ENCODE measurements around the gene ZC3H7B. TPM values are rescaled to one million over a fixed set of nuclear protein-coding genes. Genes with fewer than 3 reads are reported as not detected.

ZC3H7B gene
- total RNA-seq, 1 experiment from 2014 or later: 18.1 TPM

DNA sequence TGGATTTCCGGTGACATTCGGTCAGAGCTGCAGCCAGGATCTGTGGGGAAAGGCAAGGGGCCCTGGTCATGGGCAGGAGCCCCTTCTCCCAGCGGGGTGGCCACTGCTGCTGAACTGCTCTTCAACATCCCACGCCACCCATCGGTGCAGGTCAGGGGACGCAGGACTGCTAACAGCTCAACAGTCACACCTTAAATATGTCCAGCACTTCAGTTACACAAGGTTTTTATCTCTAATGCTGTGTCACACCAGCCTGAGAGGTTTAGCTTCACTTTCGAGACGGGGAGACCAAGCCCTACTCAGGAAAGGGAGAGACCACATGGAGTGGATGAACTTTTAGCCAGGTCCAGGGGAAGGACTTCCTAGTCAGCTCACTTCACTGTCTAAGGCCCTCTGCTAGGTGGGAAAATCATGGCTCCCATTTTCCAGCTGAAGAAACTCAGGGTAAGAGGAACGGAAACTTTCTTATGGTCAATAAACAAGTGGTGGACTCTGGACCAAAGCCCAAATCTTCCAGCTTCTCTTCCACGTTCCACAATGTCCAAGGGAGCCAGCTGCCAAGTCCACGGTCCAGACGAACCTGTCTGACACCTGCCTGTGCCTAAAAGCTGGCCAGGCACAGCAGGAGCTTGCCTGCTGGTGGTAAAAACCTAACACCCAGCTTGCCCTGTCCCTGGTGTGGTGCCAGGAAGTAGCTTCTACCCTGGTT is 39.6 kb upstream of the ZC3H7B start:
- Histone ChIP-seq H3K4me3 (ENCODE audit: low read length) (no peak overlapping the region), H3K9me3 (ENCODE audit: low read length) (no peaks in the 10 kb centered on the region), H3K79me2 (ENCODE audit: low read length) (no peaks in the 10 kb centered on the region), H3K27ac (ENCODE audit: low read length) (no peak overlapping the region), H3K36me3 (ENCODE audit: insufficient read depth, low read length) (peaks cover 32% of the 10 kb centered on the region), H3K4me2 (ENCODE audit: low read depth, low read length, poor library complexity, severe bottlenecking) (no peak overlapping the region), H3K27me3 (ENCODE audit: low read length) (no peaks in the 10 kb centered on the region), H3K4me1 (ENCODE audit: low read length) (no peaks in the 10 kb centered on the region), H3K9me2 (replicated peaks; ENCODE audit: insufficient read depth, low read length) (no peaks in the 10 kb centered on the region), H3K9ac (ENCODE audit: low read length) (no peak overlapping the region), H4K20me1 (ENCODE audit: insufficient read depth, low read depth, low read length) (no peaks in the 10 kb centered on the region), H2AFZ (ENCODE audit: low read length) (no peak overlapping the region)
- DNase-seq: no peak

DNA sequence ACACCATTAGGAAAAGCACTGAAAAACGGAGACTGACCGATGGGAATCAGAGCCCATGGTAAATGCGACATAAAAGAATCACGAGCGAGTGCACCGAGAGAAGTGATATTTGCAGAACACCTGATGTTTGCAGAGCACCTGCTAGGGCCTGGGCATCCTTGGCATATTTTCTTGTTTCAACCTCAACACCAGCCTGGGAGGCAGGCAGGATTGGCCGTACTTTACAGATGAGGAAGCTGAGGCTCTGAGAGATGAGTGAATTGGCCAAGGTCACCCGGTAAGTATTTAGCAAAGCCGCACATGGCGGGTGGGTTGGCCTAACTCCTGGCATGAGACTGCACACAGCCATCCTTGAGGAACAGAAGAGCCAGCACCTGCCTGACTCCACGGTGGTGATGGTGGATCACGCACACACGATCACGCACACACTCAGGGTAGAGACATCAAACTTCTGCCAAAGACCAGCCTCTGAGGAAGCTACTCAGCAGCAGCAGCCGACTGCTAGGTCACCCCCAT is 39.0 kb upstream of the ZC3H7B start:
- Histone ChIP-seq H2AFZ (ENCODE audit: low read length) (no peak overlapping the region), H3K27ac (ENCODE audit: low read length) (no peak overlapping the region), H3K4me2 (ENCODE audit: low read depth, low read length, poor library complexity, severe bottlenecking) (no peak overlapping the region), H3K9ac (ENCODE audit: low read length) (no peak overlapping the region), H3K27me3 (ENCODE audit: low read length) (no peaks in the 10 kb centered on the region), H3K79me2 (ENCODE audit: low read length) (no peaks in the 10 kb centered on the region), H3K36me3 (ENCODE audit: insufficient read depth, low read length) (peaks cover 32% of the 10 kb centered on the region), H3K4me3 (ENCODE audit: low read length) (no peak overlapping the region), H4K20me1 (ENCODE audit: insufficient read depth, low read depth, low read length) (no peaks in the 10 kb centered on the region), H3K9me3 (ENCODE audit: low read length) (no peaks in the 10 kb centered on the region), H3K9me2 (replicated peaks; ENCODE audit: insufficient read depth, low read length) (no peaks in the 10 kb centered on the region), H3K4me1 (ENCODE audit: low read length) (no peaks in the 10 kb centered on the region)
- no peak for DNase-seq

DNA sequence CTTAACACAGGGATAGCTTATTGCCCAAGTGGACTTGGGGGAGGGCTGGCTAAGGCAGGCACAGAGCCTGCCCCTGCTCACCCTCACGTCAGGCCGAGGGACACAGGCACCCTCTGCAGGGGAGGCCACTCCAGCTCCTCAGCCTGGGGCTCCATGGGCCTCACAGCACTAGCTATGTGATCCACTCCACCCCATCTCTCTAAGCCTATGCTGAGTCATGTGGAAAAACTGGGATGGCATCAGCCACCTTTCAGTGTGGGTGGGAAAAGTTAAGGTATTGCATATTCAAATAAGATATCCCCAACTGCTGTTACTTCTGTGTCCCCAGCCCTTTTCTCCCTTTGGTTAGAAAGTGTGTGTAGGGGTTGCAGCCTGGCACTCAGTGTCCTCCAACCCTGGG is 37.6 kb upstream of the ZC3H7B start:
- Histone ChIP-seq H3K4me3 (ENCODE audit: low read length) (no peak overlapping the region), H3K79me2 (ENCODE audit: low read length) (no peaks in the 10 kb centered on the region), H4K20me1 (ENCODE audit: insufficient read depth, low read depth, low read length) (no peaks in the 10 kb centered on the region), H2AFZ (ENCODE audit: low read length) (no peak overlapping the region), H3K36me3 (ENCODE audit: insufficient read depth, low read length) (peaks cover 33% of the 10 kb centered on the region), H3K9ac (ENCODE audit: low read length) (no peak overlapping the region), H3K4me1 (ENCODE audit: low read length) (no peaks in the 10 kb centered on the region), H3K9me3 (ENCODE audit: low read length) (no peaks in the 10 kb centered on the region), H3K27ac (ENCODE audit: low read length) (no peak overlapping the region), H3K4me2 (ENCODE audit: low read depth, low read length, poor library complexity, severe bottlenecking) (no peak overlapping the region), H3K27me3 (ENCODE audit: low read length) (no peaks in the 10 kb centered on the region), H3K9me2 (replicated peaks; ENCODE audit: insufficient read depth, low read length) (no peaks in the 10 kb centered on the region)
- DNase-seq: no peak

DNA sequence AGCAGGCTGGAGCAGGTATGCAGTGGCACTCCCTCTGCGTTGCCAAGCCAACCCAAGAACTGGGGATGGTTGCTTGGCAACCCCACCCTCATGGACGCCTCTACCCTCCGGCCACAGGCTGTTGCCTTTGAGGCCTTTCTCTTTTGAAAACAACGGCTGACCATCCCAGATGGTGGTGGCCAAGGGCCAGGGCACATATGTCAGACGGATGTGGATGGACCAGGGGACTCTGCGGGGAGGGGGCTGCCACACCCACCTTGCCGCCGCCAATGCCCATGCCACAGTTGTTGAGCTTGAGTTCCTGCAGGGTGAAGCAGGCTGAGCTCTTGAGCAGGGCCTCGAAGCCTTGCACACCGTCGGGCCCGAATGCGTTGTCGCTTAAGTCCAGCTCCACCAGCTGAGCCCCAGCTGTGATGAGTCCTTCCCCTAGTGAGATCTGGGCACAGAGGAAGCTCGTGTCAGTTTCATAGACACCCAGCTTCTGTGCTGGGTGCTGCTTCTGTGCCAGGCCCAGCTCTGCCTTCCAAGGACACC is 36.9 kb upstream of the ZC3H7B start:
- Histone ChIP-seq H3K4me2 (ENCODE audit: low read depth, low read length, poor library complexity, severe bottlenecking) (no peak overlapping the region), H3K9me3 (ENCODE audit: low read length) (no peaks in the 10 kb centered on the region), H3K36me3 (ENCODE audit: insufficient read depth, low read length) (peaks cover 30% of the 10 kb centered on the region), H3K27ac (ENCODE audit: low read length) (no peak overlapping the region), H3K4me3 (ENCODE audit: low read length) (no peak overlapping the region), H3K9me2 (replicated peaks; ENCODE audit: insufficient read depth, low read length) (no peaks in the 10 kb centered on the region), H3K79me2 (ENCODE audit: low read length) (no peaks in the 10 kb centered on the region), H2AFZ (ENCODE audit: low read length) (no peak overlapping the region), H4K20me1 (ENCODE audit: insufficient read depth, low read depth, low read length) (no peaks in the 10 kb centered on the region), H3K27me3 (ENCODE audit: low read length) (no peaks in the 10 kb centered on the region), H3K4me1 (ENCODE audit: low read length) (no peaks in the 10 kb centered on the region), H3K9ac (ENCODE audit: low read length) (no peak overlapping the region)
- DNase-seq: no peak

DNA sequence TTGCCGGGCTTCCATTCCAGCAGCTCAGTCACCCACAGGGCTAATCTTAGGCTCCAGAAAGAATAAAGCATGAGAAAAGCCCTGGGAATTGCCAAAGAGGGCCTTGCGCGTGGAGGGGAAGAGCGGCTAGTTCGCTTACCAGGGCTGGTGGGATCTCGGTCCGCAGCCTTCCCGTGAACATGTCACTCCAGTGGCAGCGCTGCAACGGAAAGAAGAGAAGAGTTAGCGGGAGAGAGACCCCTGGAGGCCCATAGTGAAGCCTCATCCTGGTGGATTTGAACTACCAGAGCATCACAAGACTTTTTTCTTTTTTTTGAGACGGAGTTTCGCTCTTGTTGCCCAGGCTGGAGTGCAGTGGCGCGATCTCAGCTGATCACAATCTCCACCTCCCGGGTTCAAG is 33.4 kb upstream of the ZC3H7B start:
- no peak for DNase-seq
- no peak overlapping the region for H3K27ac ChIP-seq (ENCODE audit: low read length)
- H3K4me1 ChIP-seq (ENCODE audit: low read length): no peaks in the 10 kb centered on the region
- no peaks in the 10 kb centered on the region for H3K9me3 ChIP-seq (ENCODE audit: low read length)
- no peaks in the 10 kb centered on the region for H3K27me3 ChIP-seq (ENCODE audit: low read length)
- peaks cover 6% of the 10 kb centered on the region; the same call in 1 of the 2 replicates for H3K79me2 ChIP-seq (ENCODE audit: low read length)
- no peaks in the 10 kb centered on the region for H3K9me2 ChIP-seq (replicated peaks; ENCODE audit: insufficient read depth, low read length)
- no peak overlapping the region for H3K4me2 ChIP-seq (ENCODE audit: low read depth, low read length, poor library complexity, severe bottlenecking)
- 0 out of 2 replicates have a peak, but pooled peaks cover 6% of the 10 kb centered on the region for H4K20me1 ChIP-seq (ENCODE audit: insufficient read depth, low read depth, low read length)
- no peak overlapping the region for H3K9ac ChIP-seq (ENCODE audit: low read length)
- H3K4me3 ChIP-seq (ENCODE audit: low read length): no peak overlapping the region
- H3K36me3 ChIP-seq (ENCODE audit: insufficient read depth, low read length): peaks cover 21% of the 10 kb centered on the region
- no peak overlapping the region for H2AFZ ChIP-seq (ENCODE audit: low read length)

DNA sequence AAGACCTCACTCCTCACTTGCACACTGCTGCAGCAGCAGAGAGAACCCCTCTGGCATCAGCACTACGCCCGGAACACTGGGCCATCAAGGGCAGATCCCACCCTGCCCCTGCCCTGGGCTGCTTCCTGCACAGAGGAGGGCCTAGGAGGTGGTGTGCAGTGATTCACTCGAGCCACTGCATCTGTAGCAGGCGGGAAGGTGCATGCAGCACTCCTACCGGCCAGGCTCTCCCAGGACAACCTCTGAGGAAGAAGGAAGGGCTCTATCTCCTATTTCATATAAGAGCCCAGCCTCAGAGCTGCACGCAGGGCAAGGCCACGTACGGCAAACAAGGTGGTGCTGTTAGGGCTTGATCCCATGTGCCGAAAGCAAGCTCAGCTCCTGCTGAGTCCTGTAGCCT is 29.5 kb upstream of the ZC3H7B start:
- no peak for DNase-seq
- Histone ChIP-seq H2AFZ (ENCODE audit: low read length) (no peak overlapping the region), H3K27ac (ENCODE audit: low read length) (no peak overlapping the region), H3K9me3 (ENCODE audit: low read length) (no peaks in the 10 kb centered on the region), H3K4me1 (ENCODE audit: low read length) (no peaks in the 10 kb centered on the region), H3K79me2 (ENCODE audit: low read length) (peaks cover 11% of the 10 kb centered on the region), H3K36me3 (ENCODE audit: insufficient read depth, low read length) (peaks cover 36% of the 10 kb centered on the region), H4K20me1 (ENCODE audit: insufficient read depth, low read depth, low read length) (0 out of 2 replicates have a peak, but pooled peaks cover 6% of the 10 kb centered on the region), H3K27me3 (ENCODE audit: low read length) (no peaks in the 10 kb centered on the region), H3K4me3 (ENCODE audit: low read length) (no peak overlapping the region), H3K9me2 (replicated peaks; ENCODE audit: insufficient read depth, low read length) (no peaks in the 10 kb centered on the region), H3K4me2 (ENCODE audit: low read depth, low read length, poor library complexity, severe bottlenecking) (no peak overlapping the region), H3K9ac (ENCODE audit: low read length) (no peak overlapping the region)

DNA sequence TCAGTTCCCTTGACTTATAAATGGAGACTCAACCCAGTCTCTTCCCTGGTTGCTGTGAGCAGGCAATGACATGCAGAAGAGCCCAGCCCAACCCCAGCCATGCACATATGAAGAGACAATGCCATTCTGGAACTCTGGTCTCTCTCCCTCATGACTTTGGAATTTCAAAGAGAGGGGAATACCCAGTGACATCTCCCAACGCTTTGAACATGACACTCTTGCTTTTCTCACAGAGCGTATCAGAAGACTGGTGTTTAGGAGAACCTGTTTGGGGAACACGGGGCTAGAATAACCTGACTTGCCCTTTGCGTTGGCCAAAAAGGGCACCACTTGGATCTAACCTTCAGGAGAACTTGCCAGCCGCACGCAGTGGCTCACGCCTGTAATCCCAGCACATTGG is 28.2 kb upstream of the ZC3H7B start:
- H2AFZ ChIP-seq (ENCODE audit: low read length): no peak overlapping the region
- no peaks in the 10 kb centered on the region for H3K27me3 ChIP-seq (ENCODE audit: low read length)
- no peak overlapping the region for H3K4me2 ChIP-seq (ENCODE audit: low read depth, low read length, poor library complexity, severe bottlenecking)
- H3K9me2 ChIP-seq (replicated peaks; ENCODE audit: insufficient read depth, low read length): no peaks in the 10 kb centered on the region
- H4K20me1 ChIP-seq (ENCODE audit: insufficient read depth, low read depth, low read length): 0 out of 2 replicates have a peak, but pooled peaks cover 6% of the 10 kb centered on the region
- no peaks in the 10 kb centered on the region for H3K4me1 ChIP-seq (ENCODE audit: low read length)
- H3K9me3 ChIP-seq (ENCODE audit: low read length): no peaks in the 10 kb centered on the region
- H3K9ac ChIP-seq (ENCODE audit: low read length): no peak overlapping the region
- peaks cover 11% of the 10 kb centered on the region for H3K79me2 ChIP-seq (ENCODE audit: low read length)
- H3K36me3 ChIP-seq (ENCODE audit: insufficient read depth, low read length): peaks cover 43% of the 10 kb centered on the region
- H3K4me3 ChIP-seq (ENCODE audit: low read length): no peak overlapping the region
- no peak for DNase-seq
- H3K27ac ChIP-seq (ENCODE audit: low read length): no peak overlapping the region

DNA sequence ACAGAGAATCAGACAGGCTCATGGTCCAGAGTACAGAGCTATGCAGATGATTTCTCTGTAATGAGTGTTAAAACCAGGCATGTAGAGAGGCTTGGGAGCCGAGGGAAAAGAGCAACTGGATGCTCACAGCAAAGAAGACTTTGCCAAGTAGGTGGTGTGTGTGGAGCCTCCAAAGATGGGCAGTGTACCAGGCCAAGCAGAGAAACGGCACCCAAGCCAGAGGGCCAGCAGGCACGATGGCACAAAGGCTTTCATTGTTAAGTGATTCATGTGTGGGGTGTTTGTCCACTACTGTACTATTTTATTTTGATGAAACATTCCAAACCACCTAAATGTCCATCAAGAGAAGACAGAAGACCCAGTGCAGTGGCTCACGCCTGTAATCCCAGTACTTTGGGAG is 26.5 kb upstream of the ZC3H7B start:
- Histone ChIP-seq H4K20me1 (ENCODE audit: insufficient read depth, low read depth, low read length) (0 out of 2 replicates have a peak, but pooled peaks cover 6% of the 10 kb centered on the region), H3K9me2 (replicated peaks; ENCODE audit: insufficient read depth, low read length) (no peaks in the 10 kb centered on the region), H2AFZ (ENCODE audit: low read length) (no peak overlapping the region), H3K4me1 (ENCODE audit: low read length) (no peaks in the 10 kb centered on the region), H3K9me3 (ENCODE audit: low read length) (no peaks in the 10 kb centered on the region), H3K27me3 (ENCODE audit: low read length) (no peaks in the 10 kb centered on the region), H3K9ac (ENCODE audit: low read length) (no peak overlapping the region), H3K4me3 (ENCODE audit: low read length) (no peak overlapping the region), H3K27ac (ENCODE audit: low read length) (no peak overlapping the region), H3K79me2 (ENCODE audit: low read length) (peaks cover 14% of the 10 kb centered on the region), H3K4me2 (ENCODE audit: low read depth, low read length, poor library complexity, severe bottlenecking) (no peak overlapping the region), H3K36me3 (ENCODE audit: insufficient read depth, low read length) (peaks cover 40% of the 10 kb centered on the region)
- DNase-seq: no peak
